COLO668 (cell line): ENCODE measurements around the gene STS.

Source experiments
- DNase-seq: peaks from one replicate; lab custom pipeline; 2025; ENCODE audit not compliant: unreplicated experiment; lab: John Stamatoyannopoulos, UW

The STS gene, protein sequence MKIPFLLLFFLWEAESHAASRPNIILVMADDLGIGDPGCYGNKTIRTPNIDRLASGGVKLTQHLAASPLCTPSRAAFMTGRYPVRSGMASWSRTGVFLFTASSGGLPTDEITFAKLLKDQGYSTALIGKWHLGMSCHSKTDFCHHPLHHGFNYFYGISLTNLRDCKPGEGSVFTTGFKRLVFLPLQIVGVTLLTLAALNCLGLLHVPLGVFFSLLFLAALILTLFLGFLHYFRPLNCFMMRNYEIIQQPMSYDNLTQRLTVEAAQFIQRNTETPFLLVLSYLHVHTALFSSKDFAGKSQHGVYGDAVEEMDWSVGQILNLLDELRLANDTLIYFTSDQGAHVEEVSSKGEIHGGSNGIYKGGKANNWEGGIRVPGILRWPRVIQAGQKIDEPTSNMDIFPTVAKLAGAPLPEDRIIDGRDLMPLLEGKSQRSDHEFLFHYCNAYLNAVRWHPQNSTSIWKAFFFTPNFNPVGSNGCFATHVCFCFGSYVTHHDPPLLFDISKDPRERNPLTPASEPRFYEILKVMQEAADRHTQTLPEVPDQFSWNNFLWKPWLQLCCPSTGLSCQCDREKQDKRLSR

DNA sequence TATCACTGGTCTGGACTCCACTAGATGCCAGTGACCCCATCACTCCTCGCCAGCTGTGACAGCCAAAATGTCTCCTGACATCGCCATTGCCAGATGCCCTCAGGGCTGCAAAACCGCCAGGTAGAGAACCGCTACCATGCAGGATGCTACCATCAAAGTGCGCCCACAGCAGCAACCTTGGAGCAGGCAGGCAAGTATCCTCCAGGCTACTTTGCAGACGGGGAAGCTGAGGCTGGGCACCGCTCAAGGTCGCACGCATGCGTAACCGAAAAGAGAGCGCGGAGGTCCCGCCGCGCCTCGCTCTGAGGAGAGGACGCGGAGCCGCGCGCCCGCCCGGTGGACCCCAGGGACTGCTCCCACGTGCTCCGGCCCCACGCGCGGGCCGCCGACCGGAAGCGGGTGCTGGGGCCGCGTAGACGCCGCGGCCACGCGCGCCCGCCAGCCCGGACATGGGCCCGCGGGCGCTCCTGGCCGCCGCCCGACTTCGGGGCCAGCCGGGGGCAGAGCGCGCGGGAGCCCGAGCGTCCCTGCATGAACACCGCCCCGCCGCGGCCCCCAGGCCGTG lies at the start of gene STS:
STS (plus strand) TSS at position 300 of the 565 bp plus-strand sequence. CDS start 105,488 bp downstream, outside the sequence.
- DNase-seq, result peak; percentile 70

DNA sequence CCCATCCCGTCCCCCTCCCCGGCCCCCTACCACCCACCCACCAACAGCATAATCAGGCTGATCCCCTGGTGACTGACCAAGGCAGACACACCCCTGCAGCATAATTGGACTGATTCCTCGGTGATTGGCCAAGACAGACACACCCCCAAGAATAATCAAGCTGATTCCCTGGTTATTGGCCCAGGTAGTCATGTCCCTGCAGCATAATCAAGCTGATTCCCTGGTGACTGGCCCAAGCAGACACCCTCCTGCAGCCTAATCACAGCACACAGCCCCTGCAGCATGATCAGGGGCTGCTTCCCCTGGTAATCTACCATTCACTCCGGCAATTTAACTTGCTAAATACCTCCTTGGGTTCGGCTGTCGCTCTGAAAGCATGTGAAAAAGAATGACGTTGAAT lies 47.5 kb upstream of the STS start:
- no peak for DNase-seq

DNA sequence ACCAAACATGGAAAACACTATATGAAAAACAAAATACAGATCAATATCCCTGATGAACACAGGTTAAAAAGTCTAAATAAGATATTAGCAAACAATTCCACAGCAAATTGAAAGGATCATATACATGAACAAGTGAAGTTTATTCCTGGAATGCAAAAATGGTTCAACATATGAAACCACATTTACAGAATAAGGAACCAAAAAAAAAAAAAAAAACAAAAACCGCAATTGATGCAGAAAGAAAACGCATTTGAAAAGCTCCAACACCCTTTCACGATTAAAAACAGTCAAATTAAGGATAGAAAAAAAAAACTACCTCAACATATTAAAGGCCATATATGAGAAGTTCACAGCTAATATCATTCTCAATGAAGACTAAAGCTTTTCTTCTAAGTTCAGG lies 45.4 kb upstream of the STS start:
- no peak for DNase-seq

DNA sequence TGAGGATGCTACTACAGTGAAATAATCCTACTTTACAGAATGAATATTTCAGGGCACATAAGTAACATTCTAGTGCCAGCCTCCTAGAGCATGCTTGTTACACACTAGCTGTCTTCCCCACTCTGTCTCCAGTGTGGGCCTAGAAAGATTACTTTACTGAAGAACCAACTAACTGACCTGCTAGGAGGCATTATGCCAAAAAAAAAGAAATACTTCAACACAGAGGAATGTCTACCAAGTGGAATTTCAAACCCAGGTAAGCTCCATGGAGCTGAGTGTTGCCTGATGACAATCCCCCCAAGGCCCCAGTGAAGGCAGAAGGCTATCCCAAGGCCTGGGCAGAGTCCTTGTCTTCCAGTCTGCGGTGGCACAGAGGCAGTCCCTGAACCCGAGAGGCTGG lies 40.9 kb upstream of the STS start:
- no peak for DNase-seq

DNA sequence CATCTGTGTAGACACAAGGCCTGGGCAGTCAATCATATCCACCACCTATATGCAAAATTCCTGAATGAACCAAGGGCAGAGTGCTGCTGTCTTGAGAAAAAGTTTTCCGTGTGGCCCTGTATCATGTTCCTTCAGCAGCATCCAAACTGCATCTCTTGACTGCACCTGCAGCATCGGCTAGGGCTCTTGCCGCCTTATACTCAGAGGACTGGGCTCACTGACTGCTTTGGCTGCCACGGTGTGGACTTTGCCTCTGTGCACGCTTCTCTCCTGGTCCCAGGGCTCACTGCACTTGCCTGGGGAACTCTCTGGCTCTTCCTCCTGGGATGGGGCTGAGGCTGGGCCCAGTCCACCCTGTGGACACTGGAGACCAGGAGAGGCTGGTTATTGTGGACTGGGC lies 39.5 kb upstream of the STS start:
- DNase-seq, result peak; percentile 44

DNA sequence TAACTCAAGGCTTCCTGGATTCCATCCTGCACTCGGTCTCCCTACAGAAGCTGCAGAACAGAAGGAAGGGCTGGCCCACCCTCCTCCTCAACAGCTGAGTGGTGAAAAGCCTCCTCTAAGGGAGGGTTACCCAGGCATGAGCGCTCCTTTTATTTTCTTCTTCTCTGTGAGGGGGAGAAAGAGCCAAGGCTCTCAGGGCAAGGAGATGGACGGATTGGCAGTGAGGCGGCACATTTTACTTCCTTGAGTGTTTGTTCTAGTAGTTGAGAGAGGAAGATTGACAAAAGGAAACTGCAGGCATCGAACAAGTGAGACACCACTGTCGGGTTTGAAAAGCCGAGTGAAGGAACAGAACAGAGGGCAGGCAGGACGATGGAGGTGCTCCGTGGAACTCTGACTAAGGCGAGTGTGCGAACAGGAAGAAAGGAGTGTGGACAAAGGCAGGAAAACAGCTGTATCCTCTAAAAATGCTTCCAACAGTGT lies 38.4 kb upstream of the STS start:
- no peak for DNase-seq

DNA sequence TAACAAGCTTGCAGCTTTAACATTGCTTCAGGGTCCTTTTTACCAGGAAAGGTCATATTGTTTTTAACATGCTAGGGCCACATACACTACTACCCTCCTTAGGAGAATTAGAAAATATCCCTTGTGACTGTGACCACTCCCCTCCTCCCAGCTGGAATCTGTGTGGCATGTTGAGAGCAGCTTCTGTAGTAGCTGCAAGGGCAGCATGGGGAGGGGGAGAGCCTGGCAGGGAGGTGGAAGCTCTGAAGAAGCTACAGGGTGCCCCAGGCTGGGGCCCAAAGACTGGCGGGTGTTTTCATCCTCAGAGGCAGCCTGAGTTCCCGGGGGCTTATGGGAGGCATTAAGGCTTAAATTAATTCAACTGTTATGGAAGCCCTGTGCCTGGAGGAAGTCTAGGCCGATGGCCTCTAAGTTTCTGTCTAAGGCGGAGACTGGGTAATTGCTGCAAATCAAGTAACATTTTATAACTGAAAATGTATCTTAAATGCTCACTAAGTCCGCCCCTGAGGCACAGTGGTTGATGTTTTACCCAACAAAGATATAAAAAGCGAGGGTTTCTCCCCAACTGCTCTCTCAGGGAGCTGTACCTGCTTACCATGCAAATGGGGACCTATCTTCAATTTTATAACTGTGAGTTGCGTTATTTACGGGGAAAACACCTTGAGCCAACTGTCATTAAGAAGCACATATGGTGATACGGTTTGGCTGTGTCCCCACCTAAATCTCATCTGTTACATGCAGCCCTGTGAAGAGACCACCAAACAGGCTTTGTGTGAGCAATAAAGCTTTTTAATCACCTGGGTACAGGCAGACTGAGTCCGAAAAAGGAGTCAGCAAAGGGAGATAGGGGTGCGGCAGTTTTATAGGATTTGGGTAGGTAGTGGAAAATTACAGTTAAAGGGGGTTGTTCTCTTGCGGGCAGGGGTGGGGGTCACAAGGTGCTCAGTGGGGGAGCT lies 37.4 kb upstream of the STS start:
- no peak for DNase-seq

DNA sequence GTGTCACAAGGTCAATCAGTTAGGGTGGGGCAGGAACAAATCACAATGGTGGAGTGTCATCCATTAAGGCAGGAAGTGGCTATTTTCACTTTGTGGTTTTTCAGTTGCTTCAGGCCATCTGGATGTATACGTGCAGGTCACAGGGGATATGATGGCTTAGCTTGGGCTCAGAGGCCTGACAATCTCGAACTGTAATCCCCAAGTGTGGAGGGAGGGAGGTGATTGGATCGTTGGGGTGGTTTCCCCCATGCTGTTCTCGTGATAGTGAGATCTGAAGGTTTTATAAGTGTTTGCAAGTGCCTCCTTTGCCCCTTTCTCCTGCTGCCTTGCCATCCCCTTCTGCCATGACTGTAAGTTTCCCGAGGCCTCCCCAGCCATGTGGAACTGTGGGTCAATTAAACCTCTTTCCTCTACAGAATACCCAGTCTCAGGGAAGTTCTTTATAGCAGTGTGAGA lies 36.7 kb upstream of the STS start:
- no peak for DNase-seq

DNA sequence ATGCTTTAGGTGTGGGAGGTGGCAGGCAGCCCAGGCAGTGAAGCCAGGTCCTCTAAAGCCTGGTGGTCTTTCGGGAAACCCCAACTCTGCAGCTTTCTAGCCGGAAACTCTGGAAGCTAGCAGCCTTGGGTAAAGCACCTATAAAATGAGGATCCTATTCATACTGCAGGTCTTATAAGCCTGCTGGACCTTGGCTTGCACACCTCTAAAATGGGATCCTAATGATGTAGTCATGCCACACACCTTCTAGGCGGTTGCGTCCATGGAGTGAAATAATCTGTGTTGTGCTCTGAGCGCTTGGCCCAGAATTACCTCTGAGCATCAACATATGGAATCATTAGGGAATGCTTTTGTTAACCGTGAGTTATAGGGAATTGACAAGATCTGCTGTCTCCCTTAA lies 36.0 kb upstream of the STS start:
- no peak for DNase-seq

DNA sequence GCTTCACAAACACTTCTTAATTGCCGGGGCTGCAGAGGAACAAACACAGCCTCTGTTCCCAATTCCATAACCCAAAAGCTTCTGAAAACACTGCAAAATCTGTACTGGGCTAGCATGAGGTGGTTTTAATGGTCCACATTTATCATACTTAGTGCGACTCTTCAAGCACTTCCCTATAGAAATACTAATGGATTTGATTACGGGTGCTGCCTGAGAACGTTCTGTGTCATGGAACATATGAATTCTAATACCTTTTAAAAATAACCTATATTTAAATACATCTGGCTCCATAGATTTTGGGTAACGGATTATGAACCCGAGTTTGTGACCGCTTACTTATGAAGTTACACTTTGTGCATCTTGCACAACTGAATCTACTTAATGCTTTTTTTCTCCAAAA lies 35.4 kb upstream of the STS start:
- DNase-seq, result no peak

DNA sequence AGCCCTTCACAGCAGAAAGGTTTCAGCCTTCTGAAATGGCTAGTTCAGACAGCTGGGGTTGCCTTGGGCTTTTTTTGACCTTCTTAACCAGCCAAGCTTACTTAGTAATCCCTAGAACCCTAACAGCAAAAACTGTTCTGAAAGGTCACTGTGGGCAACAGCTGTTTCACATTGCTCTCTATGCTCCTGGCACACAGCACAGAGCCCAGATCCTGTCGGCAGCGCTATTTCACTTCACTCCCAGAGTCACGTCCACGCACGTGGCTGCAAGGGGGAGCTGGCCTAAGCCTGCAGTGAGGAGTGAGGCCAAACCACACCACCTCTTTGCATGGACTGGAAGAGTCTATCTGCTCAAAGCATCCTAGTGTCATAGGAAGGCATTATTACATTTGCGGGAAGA lies 32.0 kb upstream of the STS start:
- DNase-seq, result no peak

DNA sequence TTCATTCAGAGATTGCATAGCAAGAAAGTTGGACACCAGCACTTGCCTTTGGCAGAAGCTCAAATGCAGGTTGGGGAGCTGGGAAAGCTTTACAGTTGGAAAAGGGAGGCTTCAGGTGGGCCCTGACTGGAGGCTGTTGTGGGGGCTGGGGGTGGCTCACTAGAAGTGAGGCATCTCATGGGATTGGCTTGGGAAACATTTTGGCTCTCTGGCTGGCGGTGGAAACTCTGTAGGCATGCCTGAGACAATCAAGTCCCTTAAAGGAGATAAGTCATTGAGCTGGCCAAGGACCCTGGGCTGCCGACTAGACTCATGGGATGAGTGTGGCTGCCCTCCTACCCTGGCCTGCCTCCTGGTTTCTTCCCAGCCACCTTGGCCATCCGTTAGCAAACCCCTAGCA lies 31.4 kb upstream of the STS start:
- no peak for DNase-seq

DNA sequence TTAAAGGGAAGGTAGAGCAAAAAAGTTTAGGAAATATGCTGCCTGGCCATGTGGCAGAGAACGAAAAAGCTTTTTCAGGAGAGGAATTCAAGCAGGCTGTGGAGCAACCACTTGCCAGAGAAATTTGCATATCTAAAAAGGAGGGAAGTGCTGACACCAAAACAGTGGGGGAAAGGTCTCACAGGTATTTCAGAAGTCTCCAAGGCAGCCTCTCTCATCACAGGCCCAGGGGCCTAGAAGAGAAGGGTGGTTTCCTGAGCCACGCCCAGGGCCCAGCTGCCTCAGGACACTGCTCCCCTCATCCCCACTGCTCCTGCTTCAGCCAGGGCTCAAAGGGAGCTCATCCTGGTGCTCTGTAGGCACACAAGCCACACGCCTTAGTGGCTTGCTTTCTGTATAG lies 29.9 kb upstream of the STS start:
- DNase-seq, result no peak

DNA sequence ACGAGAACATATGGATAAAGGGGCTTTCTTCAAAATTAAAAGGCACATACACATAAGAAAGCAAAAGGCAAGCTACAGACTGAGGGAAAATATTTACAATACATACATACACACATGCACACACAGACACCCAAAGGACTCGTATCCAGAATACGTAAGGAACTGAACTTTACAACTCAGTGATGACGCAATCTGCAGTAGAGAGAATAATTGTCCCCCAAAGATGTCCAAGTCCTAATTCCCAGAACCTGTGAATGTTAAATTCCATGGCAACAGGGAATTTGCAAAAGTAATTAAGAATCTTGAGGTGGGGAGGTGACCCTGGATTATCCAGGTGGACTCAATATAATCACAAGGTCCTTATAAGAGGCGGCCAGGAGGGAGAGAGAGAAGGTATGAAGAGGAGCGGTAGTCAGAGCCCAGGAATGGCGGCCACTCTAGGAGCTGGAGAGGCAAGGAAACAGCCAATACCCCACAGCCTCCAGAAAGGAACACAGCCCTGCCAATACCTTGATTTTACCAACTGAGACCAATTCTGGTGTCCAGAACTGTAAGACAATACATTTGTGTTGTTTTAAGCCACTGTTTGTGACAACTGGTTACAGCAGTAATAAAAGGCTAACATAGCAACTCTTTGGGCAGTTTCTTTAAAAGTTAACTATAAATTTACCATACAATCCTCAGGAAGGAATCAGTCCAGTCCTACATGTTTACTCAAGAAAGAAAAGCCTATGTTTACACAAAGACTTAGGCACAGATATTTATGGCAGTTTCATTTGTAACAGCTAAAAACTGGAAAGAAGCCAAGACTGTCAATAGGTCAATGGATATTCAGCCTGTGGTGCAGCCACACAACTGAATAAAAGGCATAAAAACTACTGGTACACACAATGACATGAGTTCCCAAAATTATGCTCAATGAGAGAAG lies 27.3 kb upstream of the STS start:
- peak; percentile 12 for DNase-seq

DNA sequence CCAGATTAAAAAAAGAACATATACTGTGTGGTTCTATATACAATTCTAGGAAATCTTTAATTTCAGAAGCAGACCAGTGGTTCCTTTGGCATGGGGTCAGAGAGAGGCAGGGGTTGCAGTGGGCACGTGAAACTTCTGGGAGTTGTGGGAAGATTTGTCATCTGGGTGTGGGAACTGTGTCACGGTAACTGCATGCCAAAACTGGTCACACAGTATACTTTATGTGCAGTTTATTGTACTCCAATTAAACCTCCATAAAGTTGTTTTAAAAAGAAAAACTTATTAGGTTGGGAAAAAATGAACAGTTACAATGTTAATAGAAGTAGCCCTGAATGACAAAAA lies 26.7 kb upstream of the STS start:
- DNase-seq, result no peak

DNA sequence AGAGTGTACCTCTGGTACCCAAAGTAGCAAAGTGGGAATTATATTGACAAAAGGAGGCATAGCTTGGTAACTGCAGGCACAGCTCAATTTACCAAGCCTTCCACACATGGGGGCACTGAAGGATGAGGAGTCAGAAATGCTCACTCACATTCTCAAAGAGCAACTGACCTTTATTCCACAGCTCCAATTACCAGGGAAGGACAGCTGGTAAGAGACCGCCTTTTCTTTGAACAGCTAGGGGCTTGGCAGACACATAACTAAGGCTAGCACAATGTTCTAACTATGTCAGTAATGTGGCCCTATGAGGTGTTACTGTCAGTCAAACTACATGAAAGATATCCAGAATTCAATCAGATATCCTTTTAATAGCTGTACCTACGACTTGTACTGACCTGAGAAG lies 20.5 kb upstream of the STS start:
- no peak for DNase-seq

DNA sequence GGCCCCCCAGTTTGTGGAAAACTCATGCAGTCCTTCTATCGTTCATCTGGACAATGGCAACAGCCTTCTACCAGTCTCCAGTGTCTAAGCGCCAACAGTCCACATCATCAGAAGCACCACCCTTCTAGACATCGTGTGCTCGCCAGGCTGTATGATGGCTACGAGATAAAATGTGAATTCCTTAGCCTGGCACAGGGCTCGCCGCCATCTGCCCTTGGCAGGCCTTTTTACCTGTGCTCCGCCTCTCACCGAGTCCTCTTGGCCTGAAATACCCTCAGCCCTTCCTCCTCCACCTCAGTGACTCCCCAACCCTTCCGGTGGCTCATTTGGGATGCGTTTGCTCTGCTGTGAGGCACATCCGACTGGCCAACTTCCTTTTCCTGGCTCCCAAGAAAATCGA lies 15.9 kb upstream of the STS start:
- no peak for DNase-seq

DNA sequence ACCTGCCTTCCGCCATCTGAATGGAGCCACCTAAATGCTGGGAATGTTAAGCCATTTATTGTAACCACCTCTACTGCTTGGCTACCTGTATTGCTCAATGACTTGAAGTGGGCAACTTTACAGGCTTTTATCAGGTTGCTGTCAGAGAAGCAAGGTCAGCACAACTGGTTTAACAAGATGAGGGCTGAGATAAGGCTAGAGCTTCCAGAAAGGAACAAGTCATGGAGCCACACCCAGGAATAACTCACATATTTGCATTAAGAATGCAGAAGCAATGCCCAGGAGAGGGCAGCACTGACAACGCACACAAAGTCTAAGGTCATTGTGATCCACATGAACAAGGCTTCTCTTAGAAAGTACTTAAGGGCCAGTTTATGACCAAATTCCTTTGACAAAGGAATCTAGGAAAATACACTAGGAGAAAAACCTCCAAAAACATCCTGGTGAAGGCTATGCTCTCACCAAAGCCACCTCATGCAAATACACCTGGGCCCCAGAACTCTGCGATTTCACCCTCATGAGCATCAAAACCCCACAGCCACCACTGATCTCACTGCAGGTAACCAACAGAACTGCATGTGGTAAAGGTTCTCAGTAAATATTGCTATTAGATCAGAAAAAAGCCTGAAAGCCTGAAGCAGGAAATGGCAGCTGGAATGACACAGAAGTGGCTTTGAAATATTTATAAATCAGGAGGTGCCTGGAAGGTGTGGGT lies 15.0 kb upstream of the STS start:
- DNase-seq, result peak; percentile 39

DNA sequence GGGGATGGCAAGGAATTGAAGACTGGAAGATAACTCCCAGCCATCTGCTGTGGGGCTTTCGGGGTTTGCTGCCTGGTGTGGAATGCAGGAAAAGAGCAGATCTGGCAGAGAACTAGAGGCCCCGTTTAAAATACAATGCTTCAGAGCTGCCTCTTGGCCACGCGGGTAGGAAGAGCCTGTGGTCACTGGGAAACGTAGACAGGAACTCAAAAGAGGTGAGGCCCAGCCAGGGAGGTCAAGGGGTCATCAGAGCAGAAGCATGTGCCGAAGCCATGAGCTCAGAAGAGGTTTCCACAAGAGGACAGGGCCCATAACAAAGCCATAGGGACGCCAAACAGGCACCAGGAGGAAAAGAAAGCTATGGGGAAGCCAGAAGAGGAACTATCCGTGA lies 14.5 kb upstream of the STS start:
- no peak for DNase-seq

DNA sequence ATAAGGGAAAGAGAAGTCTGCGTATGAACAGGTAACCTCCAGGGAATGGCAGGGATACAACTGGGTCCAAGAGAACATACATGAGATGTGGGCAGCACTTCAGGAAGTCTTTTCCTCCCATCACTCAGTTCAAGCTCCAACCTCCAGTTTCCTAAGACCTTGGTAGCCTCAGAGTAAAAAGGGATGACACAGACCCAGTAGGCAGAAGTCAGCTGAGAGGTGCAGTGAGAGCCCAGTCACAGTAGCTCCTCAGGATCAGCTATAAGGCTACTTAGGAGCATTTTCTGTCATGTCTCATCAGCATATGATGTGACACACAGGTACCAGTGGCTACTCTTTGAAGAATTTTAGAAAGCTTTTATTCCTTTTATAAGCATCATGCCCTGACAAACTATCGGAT lies 12.5 kb upstream of the STS start:
- DNase-seq, result no peak
